Neural cell (in vitro differentiated cells): ENCODE data around the gene MRPL19. TPM values are rescaled to one million over a fixed set of nuclear protein-coding genes. Genes with fewer than 3 reads are reported as not detected.

Experiments
- H2AFZ ChIP-seq: fragments of 200-600, 300-800 bp; sonication (generic), shearing (Covaris generic); 2 replicates; pipeline ENCODE4 v1.6.0; 2014; ENCODE audit warnings: low read depth, mild to moderate bottlenecking, antibody characterized with exemption, low read length, moderate library complexity
- H3F3A ChIP-seq: fragments of 200-600 bp; shearing (Covaris generic); 2 replicates; pipeline ENCODE4 v1.6.1; 2016; ENCODE audit warnings: mild to moderate bottlenecking, moderate library complexity, mixed read lengths, antibody characterized with exemption, low read length; ENCODE audit not compliant: insufficient read depth, poor library complexity, severe bottlenecking
- H3K27ac ChIP-seq: fragments of 200-600, 300-800 bp; sonication (generic), shearing (Covaris generic); 2 replicates; pipeline ENCODE4 v1.5.1; 2014; ENCODE audit warnings: mild to moderate bottlenecking, low read length, moderate library complexity
- H3K27me3 ChIP-seq: fragments of 300-800, 200-600 bp; sonication (generic), shearing (Covaris generic); 2 replicates; pipeline ENCODE4 v1.6.0; 2014; ENCODE audit warnings: mild to moderate bottlenecking, low read depth, low read length, moderate library complexity; ENCODE audit not compliant: insufficient read depth
- H3K36me3 ChIP-seq: fragments of 300-800, 200-600 bp; sonication (generic), shearing (Covaris generic); 2 replicates; pipeline ENCODE4 v1.5.1; 2014; ENCODE audit warnings: mild to moderate bottlenecking, antibody characterized with exemption, low read length, moderate library complexity; ENCODE audit not compliant: insufficient read depth
- H3K4me2 ChIP-seq: fragments of 300-800, 200-600 bp; sonication (generic), shearing (Covaris generic); 2 replicates; pipeline ENCODE4 v1.6.0; 2014; ENCODE audit warnings: mild to moderate bottlenecking, low read length
- H3K4me3 ChIP-seq: fragments of 300-800, 200-600 bp; sonication (generic), shearing (Covaris generic); 2 replicates; pipeline ENCODE4 v1.5.1; 2014; ENCODE audit warnings: mild to moderate bottlenecking, low read length, moderate library complexity
- H3K79me2 ChIP-seq: fragments of 200-600 bp; shearing (Covaris generic); replicated peaks from 2 replicates; pipeline ENCODE4 v1.6.0; 2014; ENCODE audit warnings: mild to moderate bottlenecking, low read length, moderate library complexity; ENCODE audit not compliant: insufficient read depth
- H3K9ac ChIP-seq: fragments of 300-800, 200-600 bp; sonication (generic), shearing (Covaris generic); 2 replicates; pipeline ENCODE4 v1.6.1; 2016; ENCODE audit warnings: mild to moderate bottlenecking, low read length, mixed read lengths
- H3K9me2 ChIP-seq: fragments of 200-600 bp; shearing (Covaris generic); 2 replicates; pipeline ENCODE4 v1.6.1; 2016; ENCODE audit warnings: mild to moderate bottlenecking, low read length, mixed read lengths; ENCODE audit not compliant: insufficient read depth
- H3K9me3 ChIP-seq: fragments of 200-600, 300-800 bp; sonication (generic), shearing (Covaris generic); 2 replicates; pipeline ENCODE4 v1.6.1; 2016; ENCODE audit warnings: mild to moderate bottlenecking, mixed run types, low read length, moderate library complexity, mixed read lengths
- H4K20me1 ChIP-seq: fragments of 200-600 bp; shearing (Covaris generic); 2 replicates; pipeline ENCODE4 v1.6.1; 2016; ENCODE audit warnings: mild to moderate bottlenecking, mixed run types; ENCODE audit not compliant: insufficient read depth
- CTCF ChIP-seq: fragments of 450-650 bp; IDR thresholded peaks from 2 replicates; pipeline ENCODE4 v1.5.1; 2014; ENCODE audit warnings: antibody characterized with exemption, mild to moderate bottlenecking, moderate library complexity; ENCODE audit not compliant: poor library complexity, severe bottlenecking
- EP300 ChIP-seq: fragments of 450-650 bp; conservative IDR thresholded peaks from 2 replicates; pipeline ENCODE4 v1.6.1; 2014; ENCODE audit warnings: antibody characterized with exemption, mild to moderate bottlenecking, moderate library complexity; ENCODE audit not compliant: poor library complexity, severe bottlenecking
- EZH2 ChIP-seq: fragments of 200-600, 300-800 bp; shearing (Covaris generic), sonication (generic); IDR thresholded peaks from 2 replicates; pipeline ENCODE4 v1.6.1; 2014; ENCODE audit warnings: antibody characterized with exemption, low read length, borderline replicate concordance, mild to moderate bottlenecking; ENCODE audit not compliant: insufficient read depth, poor library complexity, severe bottlenecking
- MXI1 ChIP-seq: fragments of 450-650 bp; conservative IDR thresholded peaks from 2 replicates; pipeline ENCODE4 v1.6.1; 2014; ENCODE audit warnings: antibody characterized with exemption, mild to moderate bottlenecking; ENCODE audit not compliant: poor library complexity, severe bottlenecking
- POLR2AphosphoS5 ChIP-seq: IDR thresholded peaks from 2 replicates; pipeline ENCODE4 v1.6.1; 2012
- RAD21 ChIP-seq: fragments of 450-650 bp; conservative IDR thresholded peaks from 2 replicates; pipeline ENCODE4 v1.6.1; 2014; ENCODE audit warnings: antibody characterized with exemption, mild to moderate bottlenecking, moderate library complexity
- SMC3 ChIP-seq: fragments of 450-650 bp; conservative IDR thresholded peaks from 2 replicates; pipeline ENCODE4 v1.6.1; 2014; ENCODE audit warnings: antibody characterized with exemption, mild to moderate bottlenecking, moderate library complexity; ENCODE audit not compliant: poor library complexity
- TAF1 ChIP-seq: IDR thresholded peaks from 2 replicates; pipeline ENCODE4 v1.6.1; 2012; ENCODE audit warnings: low read depth
- polyA plus RNA-seq: library from polyadenylated mRNA; depleted of rRNA; stranded (reverse); fragments of >200 nt; gene quantifications from 2 replicates; pipeline ENCODE4 v1.2.3, GENCODE V29; 2014
- TF ChIP-seq, protein P1 (sequence below): IDR thresholded peaks from 2 replicates; pipeline ENCODE4 v1.6.1; 2012; ENCODE audit warnings: borderline replicate concordance

MRPL19 gene
- polyA plus RNA-seq, 1 donor from 2014 or later = 28.1 TPM

- Histone ChIP-seq H3K9me3 (no peaks in the 10 kb centered on the region), H3K9ac (no peak overlapping the region), H3K36me3 (no peaks in the 10 kb centered on the region), H3K4me2 (no peak overlapping the region), H3K9me2 (no peaks in the 10 kb centered on the region), H3F3A (no peaks in the 10 kb centered on the region), H3K4me3 (no peak overlapping the region), H3K27me3 (no peaks in the 10 kb centered on the region), H2AFZ (no peak overlapping the region), H3K79me2 (no peaks in the 10 kb centered on the region), H4K20me1 (no peaks in the 10 kb centered on the region), H3K27ac (no peak overlapping the region)
- no peak for TF ChIP-seq CTCF
- no peak for TF ChIP-seq SMC3
- no peak for TF ChIP-seq EP300
- TF ChIP-seq EZH2 = no peak
- TF ChIP-seq POLR2AphosphoS5 = no peak
- no peak for TF ChIP-seq MXI1
- TF ChIP-seq, protein P1, sequence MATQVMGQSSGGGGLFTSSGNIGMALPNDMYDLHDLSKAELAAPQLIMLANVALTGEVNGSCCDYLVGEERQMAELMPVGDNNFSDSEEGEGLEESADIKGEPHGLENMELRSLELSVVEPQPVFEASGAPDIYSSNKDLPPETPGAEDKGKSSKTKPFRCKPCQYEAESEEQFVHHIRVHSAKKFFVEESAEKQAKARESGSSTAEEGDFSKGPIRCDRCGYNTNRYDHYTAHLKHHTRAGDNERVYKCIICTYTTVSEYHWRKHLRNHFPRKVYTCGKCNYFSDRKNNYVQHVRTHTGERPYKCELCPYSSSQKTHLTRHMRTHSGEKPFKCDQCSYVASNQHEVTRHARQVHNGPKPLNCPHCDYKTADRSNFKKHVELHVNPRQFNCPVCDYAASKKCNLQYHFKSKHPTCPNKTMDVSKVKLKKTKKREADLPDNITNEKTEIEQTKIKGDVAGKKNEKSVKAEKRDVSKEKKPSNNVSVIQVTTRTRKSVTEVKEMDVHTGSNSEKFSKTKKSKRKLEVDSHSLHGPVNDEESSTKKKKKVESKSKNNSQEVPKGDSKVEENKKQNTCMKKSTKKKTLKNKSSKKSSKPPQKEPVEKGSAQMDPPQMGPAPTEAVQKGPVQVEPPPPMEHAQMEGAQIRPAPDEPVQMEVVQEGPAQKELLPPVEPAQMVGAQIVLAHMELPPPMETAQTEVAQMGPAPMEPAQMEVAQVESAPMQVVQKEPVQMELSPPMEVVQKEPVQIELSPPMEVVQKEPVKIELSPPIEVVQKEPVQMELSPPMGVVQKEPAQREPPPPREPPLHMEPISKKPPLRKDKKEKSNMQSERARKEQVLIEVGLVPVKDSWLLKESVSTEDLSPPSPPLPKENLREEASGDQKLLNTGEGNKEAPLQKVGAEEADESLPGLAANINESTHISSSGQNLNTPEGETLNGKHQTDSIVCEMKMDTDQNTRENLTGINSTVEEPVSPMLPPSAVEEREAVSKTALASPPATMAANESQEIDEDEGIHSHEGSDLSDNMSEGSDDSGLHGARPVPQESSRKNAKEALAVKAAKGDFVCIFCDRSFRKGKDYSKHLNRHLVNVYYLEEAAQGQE = no peak
Measured at GRCh38 chr2:75688196-75688595, 41.6 kb downstream of the MRPL19 start.

GRCh38 chr2:75698918-75699317 lies 52.3 kb downstream of the MRPL19 start:
- Histone ChIP-seq H3K36me3 (no peaks in the 10 kb centered on the region), H3K27ac (no peak overlapping the region), H3K9me3 (no peaks in the 10 kb centered on the region), H3K4me3 (no peak overlapping the region), H3K9ac (no peak overlapping the region), H4K20me1 (no peaks in the 10 kb centered on the region), H3F3A (no peaks in the 10 kb centered on the region), H3K27me3 (no peaks in the 10 kb centered on the region), H3K79me2 (no peaks in the 10 kb centered on the region), H3K4me2 (no peak overlapping the region), H2AFZ (no peak overlapping the region), H3K9me2 (no peaks in the 10 kb centered on the region)
- TF ChIP-seq EP300 = no peak
- no peak for TF ChIP-seq CTCF
- TF ChIP-seq MXI1 = no peak
- TF ChIP-seq SMC3 = no peak
- TF ChIP-seq, protein P1 = no peak
- no peak for TF ChIP-seq TAF1
- no peak for TF ChIP-seq EZH2
- TF ChIP-seq RAD21 = no peak
- TF ChIP-seq POLR2AphosphoS5 = no peak
